ENCODE data around the gene AKAP12.

GRCh38 chr6:151240036-151240685 lies 394 bp downstream of the AKAP12 start:
- TF ChIP-seq POLR2A (IDR thresholded peaks at IDR 0.05; ENCODE audit: low read length): peak; percentile 56
- no peak for TF ChIP-seq FOSL2 (IDR thresholded peaks at IDR 0.05)
- TF ChIP-seq FOSL2 (CRISPR knock-in tag; IDR thresholded peaks at IDR 0.05): no peak
- TF ChIP-seq, protein P1, sequence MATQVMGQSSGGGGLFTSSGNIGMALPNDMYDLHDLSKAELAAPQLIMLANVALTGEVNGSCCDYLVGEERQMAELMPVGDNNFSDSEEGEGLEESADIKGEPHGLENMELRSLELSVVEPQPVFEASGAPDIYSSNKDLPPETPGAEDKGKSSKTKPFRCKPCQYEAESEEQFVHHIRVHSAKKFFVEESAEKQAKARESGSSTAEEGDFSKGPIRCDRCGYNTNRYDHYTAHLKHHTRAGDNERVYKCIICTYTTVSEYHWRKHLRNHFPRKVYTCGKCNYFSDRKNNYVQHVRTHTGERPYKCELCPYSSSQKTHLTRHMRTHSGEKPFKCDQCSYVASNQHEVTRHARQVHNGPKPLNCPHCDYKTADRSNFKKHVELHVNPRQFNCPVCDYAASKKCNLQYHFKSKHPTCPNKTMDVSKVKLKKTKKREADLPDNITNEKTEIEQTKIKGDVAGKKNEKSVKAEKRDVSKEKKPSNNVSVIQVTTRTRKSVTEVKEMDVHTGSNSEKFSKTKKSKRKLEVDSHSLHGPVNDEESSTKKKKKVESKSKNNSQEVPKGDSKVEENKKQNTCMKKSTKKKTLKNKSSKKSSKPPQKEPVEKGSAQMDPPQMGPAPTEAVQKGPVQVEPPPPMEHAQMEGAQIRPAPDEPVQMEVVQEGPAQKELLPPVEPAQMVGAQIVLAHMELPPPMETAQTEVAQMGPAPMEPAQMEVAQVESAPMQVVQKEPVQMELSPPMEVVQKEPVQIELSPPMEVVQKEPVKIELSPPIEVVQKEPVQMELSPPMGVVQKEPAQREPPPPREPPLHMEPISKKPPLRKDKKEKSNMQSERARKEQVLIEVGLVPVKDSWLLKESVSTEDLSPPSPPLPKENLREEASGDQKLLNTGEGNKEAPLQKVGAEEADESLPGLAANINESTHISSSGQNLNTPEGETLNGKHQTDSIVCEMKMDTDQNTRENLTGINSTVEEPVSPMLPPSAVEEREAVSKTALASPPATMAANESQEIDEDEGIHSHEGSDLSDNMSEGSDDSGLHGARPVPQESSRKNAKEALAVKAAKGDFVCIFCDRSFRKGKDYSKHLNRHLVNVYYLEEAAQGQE (IDR thresholded peaks at IDR 0.05): no peak
- TF ChIP-seq RCOR1 (IDR thresholded peaks at IDR 0.05; ENCODE audit: low read depth, low read length): no peak
- no peak for TF ChIP-seq HOXB5 (CRISPR knock-in tag; IDR thresholded peaks at IDR 0.05)
- TF ChIP-seq, protein P2, sequence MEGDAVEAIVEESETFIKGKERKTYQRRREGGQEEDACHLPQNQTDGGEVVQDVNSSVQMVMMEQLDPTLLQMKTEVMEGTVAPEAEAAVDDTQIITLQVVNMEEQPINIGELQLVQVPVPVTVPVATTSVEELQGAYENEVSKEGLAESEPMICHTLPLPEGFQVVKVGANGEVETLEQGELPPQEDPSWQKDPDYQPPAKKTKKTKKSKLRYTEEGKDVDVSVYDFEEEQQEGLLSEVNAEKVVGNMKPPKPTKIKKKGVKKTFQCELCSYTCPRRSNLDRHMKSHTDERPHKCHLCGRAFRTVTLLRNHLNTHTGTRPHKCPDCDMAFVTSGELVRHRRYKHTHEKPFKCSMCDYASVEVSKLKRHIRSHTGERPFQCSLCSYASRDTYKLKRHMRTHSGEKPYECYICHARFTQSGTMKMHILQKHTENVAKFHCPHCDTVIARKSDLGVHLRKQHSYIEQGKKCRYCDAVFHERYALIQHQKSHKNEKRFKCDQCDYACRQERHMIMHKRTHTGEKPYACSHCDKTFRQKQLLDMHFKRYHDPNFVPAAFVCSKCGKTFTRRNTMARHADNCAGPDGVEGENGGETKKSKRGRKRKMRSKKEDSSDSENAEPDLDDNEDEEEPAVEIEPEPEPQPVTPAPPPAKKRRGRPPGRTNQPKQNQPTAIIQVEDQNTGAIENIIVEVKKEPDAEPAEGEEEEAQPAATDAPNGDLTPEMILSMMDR (IDR thresholded peaks at IDR 0.05): no peak
- TF ChIP-seq SREBF2 (IDR thresholded peaks at IDR 0.05): no peak
- no peak for TF ChIP-seq CHD4 (IDR thresholded peaks at IDR 0.05; ENCODE audit: borderline replicate concordance)
- no peak for TF ChIP-seq EP300 (IDR thresholded peaks at IDR 0.05)
- no peak for TF ChIP-seq FOXS1 (CRISPR knock-in tag; IDR thresholded peaks at IDR 0.05)
